ENCODE data around the gene TPM1.
"Not testable (repeated sequence)": the region's sequence is repeated elsewhere in the genome, so short reads cannot be mapped to it uniquely, and the experiment has no call there.

Gene TPM1

DNA sequence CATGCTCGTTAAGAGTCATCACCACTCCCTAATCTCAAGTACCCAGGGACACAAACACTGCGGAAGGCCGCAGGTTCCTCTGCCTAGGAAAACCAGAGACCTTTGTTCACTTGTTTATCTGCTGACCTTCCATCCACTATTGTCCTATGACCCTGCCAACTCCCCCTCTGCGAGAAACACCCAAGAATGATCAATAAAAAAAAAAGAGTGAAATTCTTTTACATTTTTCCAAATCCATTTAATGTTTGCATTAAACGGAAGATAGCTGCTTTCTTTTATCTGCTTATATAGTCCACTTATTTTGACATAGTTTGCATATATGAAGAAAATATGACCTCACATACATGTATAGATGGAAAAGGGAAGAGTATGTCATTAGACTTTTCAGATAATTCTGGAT, 57.0 kb downstream of the TPM1 start:
- not testable (repeated sequence) for DNase-seq

GRCh38 chr15:63103416-63103815, 60.9 kb downstream of the TPM1 start:
- no peak for DNase-seq

- DNase-seq, result no peak
Observed at GRCh38 chr15:63104727-63105126, 62.2 kb downstream of the TPM1 start.

GRCh38 chr15:63105354-63105753, 62.8 kb downstream of the TPM1 start:
- not testable (repeated sequence) for DNase-seq

DNA sequence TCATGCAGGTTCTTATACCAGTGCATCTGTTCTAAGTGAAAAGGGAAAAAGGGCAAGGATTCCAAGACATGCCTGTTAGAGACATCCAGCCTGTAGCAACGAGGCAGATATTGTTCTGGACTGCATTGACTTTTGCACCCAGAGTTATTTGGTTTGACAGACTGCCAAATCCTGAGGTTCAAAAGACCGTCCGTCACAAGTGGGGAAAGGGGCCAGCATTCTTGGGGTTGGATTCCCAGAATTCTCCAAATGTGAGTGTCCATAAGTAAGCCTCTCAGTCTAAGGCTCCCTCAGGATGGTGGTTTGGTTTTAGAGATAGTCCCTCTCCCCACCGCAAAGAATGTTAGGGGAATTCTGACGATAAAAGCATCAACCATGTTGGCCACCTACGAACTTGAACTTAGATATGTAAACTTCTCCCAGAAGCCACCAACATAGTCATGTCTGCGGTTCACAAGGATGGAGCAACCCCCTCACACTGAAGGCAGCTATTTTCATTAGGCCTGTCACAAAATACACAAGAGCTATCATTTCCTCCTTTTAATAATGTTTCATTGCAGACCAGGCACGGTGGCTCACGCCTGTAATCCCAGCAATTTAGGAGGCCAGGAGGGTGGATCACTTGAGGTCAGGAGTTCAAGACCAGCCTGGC, 65.5 kb downstream of the TPM1 start:
- DNase-seq, result no peak

- no peak for DNase-seq
Observed at GRCh38 chr15:63109498-63109897, 67.0 kb downstream of the TPM1 start.

DNA sequence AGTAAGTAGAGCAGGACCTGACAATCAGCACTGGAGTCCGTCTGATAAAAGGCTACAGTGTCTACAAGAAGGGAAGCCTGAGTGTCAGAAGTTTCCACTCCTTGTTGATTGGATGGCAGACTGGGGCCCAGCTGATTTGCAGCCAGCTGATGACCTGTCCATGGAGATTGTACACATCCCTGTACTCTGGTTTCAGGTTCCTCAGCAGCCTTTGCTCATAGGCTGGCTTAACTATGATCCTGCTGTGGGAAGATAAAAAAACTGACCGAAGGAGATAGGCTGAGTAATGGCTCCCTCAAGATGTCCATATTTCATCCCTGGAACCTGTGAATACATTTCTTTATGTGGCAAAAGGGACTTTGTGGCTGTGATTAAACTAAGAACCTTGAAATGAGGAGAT, 67.4 kb downstream of the TPM1 start:
- DNase-seq, result no peak

GRCh38 chr15:63110428-63111026, 68.0 kb downstream of the TPM1 start:
- no peak for DNase-seq

DNA sequence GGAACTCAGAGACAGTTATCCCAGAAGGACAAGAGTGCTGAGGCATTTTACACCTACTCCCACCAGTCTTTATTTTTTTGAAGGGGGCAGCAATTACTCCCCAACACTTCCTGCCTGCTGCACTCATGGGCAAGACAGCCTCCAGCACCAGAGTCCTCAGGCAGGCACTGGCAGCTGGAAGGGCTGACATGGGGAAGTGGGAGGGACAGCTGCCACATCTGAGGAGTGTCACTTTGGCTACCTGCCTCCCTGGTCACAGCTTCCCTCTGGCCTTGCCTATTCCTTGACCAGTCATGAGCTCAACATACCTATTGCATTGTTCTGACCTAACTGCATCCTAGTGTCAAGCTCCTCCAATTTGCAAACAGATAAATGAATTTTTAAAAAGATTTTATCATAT, 68.9 kb downstream of the TPM1 start:
- no peak for DNase-seq

DNA sequence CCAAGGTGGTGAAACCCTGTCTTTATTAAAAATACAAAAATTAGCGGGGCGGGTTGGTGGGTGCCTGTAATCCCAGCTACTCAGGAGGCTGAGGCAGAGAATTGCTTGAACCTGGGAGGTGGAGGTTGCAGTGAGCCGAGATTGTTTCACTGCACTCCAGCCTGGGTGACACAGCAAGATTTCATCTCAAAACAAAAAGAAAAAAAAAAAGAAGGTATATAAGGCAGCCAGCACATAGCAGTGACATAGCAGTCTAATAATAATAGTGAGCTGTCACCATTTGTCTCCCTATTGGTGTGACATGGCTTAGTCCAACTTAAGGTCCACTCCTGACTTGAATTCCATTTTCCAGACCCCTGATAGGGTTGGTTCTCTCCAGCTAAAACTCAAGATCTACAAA, 70.3 kb downstream of the TPM1 start:
- no peak for DNase-seq

- no peak for DNase-seq
Observed at GRCh38 chr15:63114465-63114864, 71.9 kb downstream of the TPM1 start.

Data from NCI-H2029 treated with DMSO at 0.1 percent for 48 hours (cell line).